ENCODE data around the gene THSD4. TPM values are rescaled to one million over a fixed set of nuclear protein-coding genes. Genes with fewer than 3 reads are reported as not detected.

Gene THSD4
- total RNA-seq, 4 donors from 2014 or later: 16.6 to 25.3 (median 24.1) TPM

GRCh38 chr15:71228403-71228802, 113.1 kb downstream of the THSD4 start:
- no peak overlapping the region for H3K27ac ChIP-seq
- 86% methylated on average over 1 of the region's 1 CpG for WGBS
- H3K4me1 ChIP-seq: peaks cover 5% of the 10 kb centered on the region
- no peaks in the 10 kb centered on the region for H3K9me3 ChIP-seq
- no peaks in the 10 kb centered on the region for H3K36me3 ChIP-seq
- TF ChIP-seq EP300 (IDR thresholded peaks at IDR 0.05) (no peak), CTCF (IDR thresholded peaks at IDR 0.05) (no peak), POLR2A (IDR thresholded peaks at IDR 0.05) (no peak), POLR2AphosphoS5 (IDR thresholded peaks at IDR 0.05) (no peak)
- no peaks in the 10 kb centered on the region for H3K27me3 ChIP-seq
- DNase-seq (ENCODE audit: low spot score in 2 of 2): no peak
- H3K4me3 ChIP-seq: no peak overlapping the region

DNA sequence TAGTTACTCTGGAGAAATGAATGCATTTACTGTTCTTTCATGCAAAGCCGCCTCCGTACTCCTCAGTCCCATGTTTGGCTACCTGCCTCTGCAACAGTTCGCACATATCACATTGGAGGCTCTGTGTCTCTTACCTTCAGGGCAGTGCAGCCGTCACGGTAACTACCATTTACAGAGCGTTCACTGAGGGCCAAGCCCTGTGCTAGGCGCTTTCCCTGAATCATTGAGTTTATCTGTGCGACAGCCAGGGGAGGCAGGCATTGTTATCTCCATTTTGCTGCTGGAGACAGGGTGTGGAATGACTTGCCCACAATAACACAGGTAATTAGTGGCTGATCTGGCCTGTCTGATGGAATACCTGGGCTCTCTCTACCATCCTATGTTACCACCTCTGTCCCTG, 115.0 kb downstream of the THSD4 start:
- Histone ChIP-seq H3K4me3 (no peak overlapping the region), H3K27ac (no peak overlapping the region), H3K9me3 (no peaks in the 10 kb centered on the region), H3K4me1 (no peaks in the 10 kb centered on the region), H3K36me3 (no peaks in the 10 kb centered on the region), H3K27me3 (no peaks in the 10 kb centered on the region)
- WGBS: 88% methylated on average over 8 of the region's 8 CpGs
- TF ChIP-seq EP300 (IDR thresholded peaks at IDR 0.05) (no peak), POLR2A (IDR thresholded peaks at IDR 0.05) (no peak), POLR2AphosphoS5 (IDR thresholded peaks at IDR 0.05) (no peak), CTCF (IDR thresholded peaks at IDR 0.05) (no peak)
- DNase-seq (ENCODE audit: low spot score in 2 of 2): no peak

- Histone ChIP-seq H3K9me3 (no peaks in the 10 kb centered on the region), H3K27ac (no peak overlapping the region), H3K4me3 (no peak overlapping the region), H3K27me3 (no peaks in the 10 kb centered on the region), H3K36me3 (no peaks in the 10 kb centered on the region), H3K4me1 (no peaks in the 10 kb centered on the region)
- 59% methylated on average over 6 of the region's 6 CpGs for WGBS
- no peak for DNase-seq (ENCODE audit: low spot score in 2 of 2)
- no peak for TF ChIP-seq EP300 (IDR thresholded peaks at IDR 0.05)
- TF ChIP-seq CTCF (IDR thresholded peaks at IDR 0.05): no peak
- TF ChIP-seq POLR2AphosphoS5 (IDR thresholded peaks at IDR 0.05): no peak
- no peak for TF ChIP-seq POLR2A (IDR thresholded peaks at IDR 0.05)
Measured at GRCh38 chr15:71231758-71232157, 116.5 kb downstream of the THSD4 start.

DNA sequence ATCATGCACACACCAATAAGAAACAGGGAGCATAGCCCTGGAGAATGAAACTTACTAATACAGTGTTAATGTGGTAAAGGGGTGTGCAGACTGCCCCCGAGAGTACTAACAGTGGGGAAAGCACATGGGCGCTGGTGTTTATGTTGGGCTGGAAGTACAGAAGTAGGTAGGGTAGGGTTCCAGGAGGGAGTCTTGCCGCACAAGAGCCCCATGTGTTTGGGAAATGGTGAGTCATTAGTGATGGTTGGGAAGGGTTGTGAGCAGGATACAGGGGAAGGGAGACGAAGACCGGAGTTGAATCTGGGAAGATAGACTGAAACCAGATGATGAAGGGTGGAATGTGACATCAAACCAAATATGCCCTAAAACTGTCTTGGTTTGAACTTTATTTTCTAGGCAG, 117.1 kb downstream of the THSD4 start:
- TF ChIP-seq CTCF (IDR thresholded peaks at IDR 0.05) (no peak), POLR2A (IDR thresholded peaks at IDR 0.05) (no peak), EP300 (IDR thresholded peaks at IDR 0.05) (no peak), POLR2AphosphoS5 (IDR thresholded peaks at IDR 0.05) (no peak)
- 90% methylated on average over 5 of the region's 5 CpGs for WGBS
- Histone ChIP-seq H3K27me3 (no peaks in the 10 kb centered on the region), H3K9me3 (no peaks in the 10 kb centered on the region), H3K36me3 (no peaks in the 10 kb centered on the region), H3K4me1 (no peaks in the 10 kb centered on the region), H3K27ac (no peak overlapping the region), H3K4me3 (no peak overlapping the region)
- no peak for DNase-seq (ENCODE audit: low spot score in 2 of 2)

GRCh38 chr15:71237456-71238188, 122.4 kb downstream of the THSD4 start:
- no peaks in the 10 kb centered on the region for H3K9me3 ChIP-seq
- DNase-seq (ENCODE audit: low spot score in 2 of 2): no peak
- no peaks in the 10 kb centered on the region for H3K36me3 ChIP-seq
- WGBS: 61% methylated on average over 11 of the region's 11 CpGs
- no peak overlapping the region for H3K4me3 ChIP-seq
- no peaks in the 10 kb centered on the region for H3K27me3 ChIP-seq
- no peak overlapping the region for H3K27ac ChIP-seq
- no peaks in the 10 kb centered on the region for H3K4me1 ChIP-seq
- TF ChIP-seq EP300 (IDR thresholded peaks at IDR 0.05) (no peak), POLR2A (IDR thresholded peaks at IDR 0.05) (no peak), POLR2AphosphoS5 (IDR thresholded peaks at IDR 0.05) (no peak), CTCF (IDR thresholded peaks at IDR 0.05) (no peak)

Data from suprapubic skin (tissue), 4 donors.